Right lobe of liver (tissue), 6 donors: ENCODE measurements around the gene APOL5. TPM values are rescaled to one million over a fixed set of nuclear protein-coding genes. Genes with fewer than 3 reads are reported as not detected.
A peak's percentile ranks its signal among the peaks of the same experiment; 100 is the strongest.
"Not testable (repeated sequence)": the region's sequence is repeated elsewhere in the genome, so short reads cannot be mapped to it uniquely, and the experiment has no call there.

Experiments used
- ATAC-seq, 4 donors: fragments of 200-7000 bp; cut with Tn5 transposase; one replicate each; pipeline ENCODE4 v1.9.1; 2020; ENCODE audit warnings: mild to moderate bottlenecking in 4 of 4, moderate library complexity in 4 of 4
- DNase-seq, 3 donors: peaks; one replicate each; pipeline ENCODE4 v3.0.0-alpha.2; 2020
- H3K27ac ChIP-seq, 3 donors: fragments of 200-600 bp; one replicate each; pipeline ENCODE4 v1.8.0; 2022
- H3K27me3 ChIP-seq, 2 donors: fragments of 200-600 bp; one replicate each; pipeline ENCODE4 v1.8.0; 2022
- H3K36me3 ChIP-seq, 4 donors: fragments of 200-600 bp; sonication (generic) in 1 of 4; one replicate each; pipeline versions ENCODE4 v1.5.1 to v1.8.0; 2017 to 2022; ENCODE audit warnings: control low read depth in 1 of 4
- H3K4me1 ChIP-seq, 4 donors: fragments of 200-600 bp; sonication (generic) in 1 of 4; one replicate each; pipeline versions ENCODE4 v1.5.1 to v1.8.0; 2017 to 2022; ENCODE audit warnings: control low read depth in 1 of 4
- H3K4me3 ChIP-seq, 3 donors: fragments of 200-600 bp; one replicate each; pipeline ENCODE4 v1.8.0; 2022
- H3K9me3 ChIP-seq, 4 donors: fragments of 200-600 bp; sonication (generic) in 1 of 4; one replicate each; pipeline versions ENCODE4 v1.5.1 to v1.8.0; 2017 to 2022; ENCODE audit warnings: control low read depth in 1 of 4
- CTCF ChIP-seq, 4 donors: fragments of 200-600 bp in 3 of 4; fragments of 450-650 bp in 1 of 4; IDR thresholded peaks; one replicate each; pipeline versions ENCODE4 v1.5.1 to v1.8.0; 2016 to 2022; ENCODE audit warnings: antibody characterized with exemption in 4 of 4, mild to moderate bottlenecking in 2 of 4
- POLR2A ChIP-seq: fragments of 450-650 bp; IDR thresholded peaks from one replicate; pipeline ENCODE4 v1.6.1; 2017; ENCODE audit warnings: antibody characterized with exemption, mild to moderate bottlenecking
- WGBS: methylation state at CpG from one replicate; pipeline ENCODE4 v1.1.6; 2018; ENCODE audit warnings: low coverage, low lambda C conversion rate; ENCODE audit not compliant: insufficient coverage; ENCODE audit errors: missing lambda C conversion rate; 5-methylcytosine and 5-hydroxymethylcytosine counted together
- intact Hi-C, 2 donors: fragments of 100-400 bp; cut with DNase I; formaldehyde crosslinking; loops; one replicate each; pipeline versions ENCODE4 v1.11.2 to v1.14.1; 2022
- long read RNA-seq: library from polyadenylated mRNA; unstranded; transcript quantifications from one replicate; pipeline ENCODE4 v2.0.0, GENCODE V29; 2019
- total RNA-seq, 6 experiments: library from RNA; depleted of rRNA in 2 of 6; stranded (reverse); fragments of >200 nt in 2 of 6; fragmentation: NEBNext Ultra II Directional in 3 of 6; extraction: Animal tissue kit (Norgen Biotek cat#: 25700) in 3 of 6; gene quantifications; one replicate each; pipeline versions ENCODE4 v1.1.0 to v1.2.4, GENCODE V29; 2016 to 2023
- donor health status: DM: no; HTN: yes; CAD: no.
- donor health status: DM: no; HTN: no; CAD: no.
- donor health status: DM: no; HTN: no; CAD: no.
- donor health status: DM: no; HTN: yes; CAD: no.
- donor health status: DM: no; HTN: yes; CAD: no.

APOL5 gene, protein sequence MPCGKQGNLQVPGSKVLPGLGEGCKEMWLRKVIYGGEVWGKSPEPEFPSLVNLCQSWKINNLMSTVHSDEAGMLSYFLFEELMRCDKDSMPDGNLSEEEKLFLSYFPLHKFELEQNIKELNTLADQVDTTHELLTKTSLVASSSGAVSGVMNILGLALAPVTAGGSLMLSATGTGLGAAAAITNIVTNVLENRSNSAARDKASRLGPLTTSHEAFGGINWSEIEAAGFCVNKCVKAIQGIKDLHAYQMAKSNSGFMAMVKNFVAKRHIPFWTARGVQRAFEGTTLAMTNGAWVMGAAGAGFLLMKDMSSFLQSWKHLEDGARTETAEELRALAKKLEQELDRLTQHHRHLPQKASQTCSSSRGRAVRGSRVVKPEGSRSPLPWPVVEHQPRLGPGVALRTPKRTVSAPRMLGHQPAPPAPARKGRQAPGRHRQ
- under 1 TPM in 1 of 6 experiments, not detected in 5; 0.51 TPM for total RNA-seq
- long read RNA-seq = 0 reads

DNA sequence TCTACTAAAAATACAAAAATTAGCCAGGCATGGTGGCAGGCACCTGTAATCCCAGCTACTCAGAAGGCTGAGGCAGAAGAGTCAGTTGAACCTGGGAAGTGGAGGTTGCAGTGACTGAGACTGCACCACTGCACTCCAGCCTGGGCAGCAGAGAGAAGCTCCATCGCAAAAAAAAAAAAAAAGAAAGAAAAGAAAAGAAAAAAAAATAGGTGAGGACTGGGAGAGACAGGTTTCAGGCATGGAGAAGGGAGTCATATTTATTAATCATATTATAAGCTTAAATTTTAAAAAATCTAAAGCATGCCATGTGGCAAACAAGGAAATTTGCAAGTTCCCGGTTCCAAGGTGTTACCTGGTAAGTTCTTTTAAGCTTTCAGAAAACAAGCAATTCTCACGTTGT lies at the start of gene APOL5:
Gene APOL5, plus strand, starts transcription at position 301 of the 400 bp plus-strand sequence. Its CDS starts 0 bp downstream, at position 301.
- TF ChIP-seq POLR2A = no peak
- TF ChIP-seq CTCF (IDR thresholded peaks at IDR 0.05) = no peak
- no peaks in the 10 kb centered on the region for H3K4me1 ChIP-seq
- intact Hi-C loops = no loop called here
- WGBS = 80% methylated on average over 3 of the region's 3 CpGs
- H3K27ac ChIP-seq = no peak within 1 kb of the TSS
- no peaks in the 10 kb centered on the region for H3K9me3 ChIP-seq
- no peak for DNase-seq
- no peak within 1 kb of the TSS for H3K4me3 ChIP-seq
- no peaks in the 10 kb centered on the region for H3K27me3 ChIP-seq
- no peak for ATAC-seq
- no peaks in the 10 kb centered on the region for H3K36me3 ChIP-seq

GRCh38 chr22:35674335-35674734 lies 43.3 kb upstream of the APOL5 start:
- no peaks in the 10 kb centered on the region for H3K27me3 ChIP-seq

DNA sequence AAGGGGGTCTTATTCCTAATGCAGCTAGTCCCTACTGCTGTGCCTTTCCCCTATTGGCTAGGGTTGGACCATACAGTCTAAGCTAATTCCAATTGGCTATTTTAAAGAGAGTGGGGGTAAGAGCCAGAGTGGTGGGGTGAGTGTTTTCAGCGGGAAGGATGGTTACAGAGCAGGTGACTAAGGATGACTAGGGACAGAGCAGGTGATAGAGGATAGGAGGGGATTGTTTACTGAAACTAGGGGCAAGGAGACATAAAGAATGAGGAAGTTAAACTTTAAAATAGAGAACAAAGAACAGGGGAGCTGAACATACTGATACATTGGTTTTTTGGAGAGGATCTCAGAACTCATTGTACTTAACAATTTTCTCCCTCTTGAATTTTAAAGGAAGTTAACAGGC lies 41.6 kb upstream of the APOL5 start:
- H3K36me3 ChIP-seq, ATAC-seq, DNase-seq, H3K27me3 ChIP-seq, intact Hi-C loops, H3K27ac ChIP-seq, H3K9me3 ChIP-seq, H3K4me3 ChIP-seq: not testable (repeated sequence)
- WGBS = 89% methylated on average over 1 of the region's 1 CpG
- peaks cover 0 to 14% (median 7%) of the 10 kb centered on the region in 4 donors for H3K4me1 ChIP-seq

More at GRCh38 chr22:35674335-35674734, 43.3 kb upstream of the APOL5 start:
- intact Hi-C loops = no loop called here
- no peaks in the 10 kb centered on the region for H3K36me3 ChIP-seq
- ATAC-seq (no peak), DNase-seq (no peak)
- H3K4me3 ChIP-seq = no peak overlapping the region
- no peaks in the 10 kb centered on the region for H3K9me3 ChIP-seq
- no peak overlapping the region for H3K27ac ChIP-seq
- TF ChIP-seq CTCF (IDR thresholded peaks at IDR 0.05) = no peak
- peaks cover 0 to 14% (median 7%) of the 10 kb centered on the region in 4 donors for H3K4me1 ChIP-seq

- Histone ChIP-seq H3K27me3 (no peaks in the 10 kb centered on the region), H3K36me3 (no peaks in the 10 kb centered on the region), H3K27ac (peak overlapping the region in 2 of 3 donors; percentile 27 to 28), H3K9me3 (no peaks in the 10 kb centered on the region), H3K4me1 (peaks cover 0 to 14% (median 7%) of the 10 kb centered on the region in 4 donors), H3K4me3 (no peak overlapping the region)
- DNase-seq (peak; percentile 35 to 60 (median 60)), ATAC-seq (peak; percentile 91 to 94 (median 92))
- intact Hi-C loops = no loop called here
- 40% methylated on average over 7 of the region's 7 CpGs for WGBS
- TF ChIP-seq POLR2A (no peak), CTCF (IDR thresholded peaks at IDR 0.05) (no peak)
Observed at GRCh38 chr22:35677460-35678187, 40.0 kb upstream of the APOL5 start.

DNA sequence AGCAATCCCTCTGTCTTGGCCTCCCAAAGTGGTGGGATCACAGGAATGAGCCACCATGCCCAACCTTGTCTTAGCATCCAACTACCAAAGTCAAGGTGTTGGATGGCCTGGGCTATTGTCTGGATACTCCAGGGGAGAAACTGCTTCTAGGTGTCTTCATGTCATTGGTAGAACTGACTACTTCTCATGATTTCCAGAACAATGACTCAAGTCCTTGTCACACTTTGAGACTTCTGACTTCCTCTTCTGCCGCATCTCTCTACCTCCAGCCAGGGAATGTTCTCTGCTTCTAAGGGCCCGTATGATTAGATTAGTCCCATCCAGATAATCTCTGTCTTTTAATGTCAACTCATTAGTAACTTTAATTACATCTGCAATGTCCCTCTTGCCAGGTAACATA lies 38.8 kb upstream of the APOL5 start:
- Histone ChIP-seq H3K27ac (no peak overlapping the region), H3K27me3 (no peaks in the 10 kb centered on the region), H3K4me1 (peaks cover 0 to 14% (median 7%) of the 10 kb centered on the region in 4 donors), H3K9me3 (no peaks in the 10 kb centered on the region), H3K4me3 (no peak overlapping the region), H3K36me3 (no peaks in the 10 kb centered on the region)
- intact Hi-C loops = no loop called here
- 88% methylated on average over 1 of the region's 2 CpGs for WGBS
- TF ChIP-seq CTCF (IDR thresholded peaks at IDR 0.05) (no peak), POLR2A (no peak)
- DNase-seq (no peak), ATAC-seq (no peak)

GRCh38 chr22:35679492-35679891 lies 38.2 kb upstream of the APOL5 start:
- H3K27me3 ChIP-seq, H3K9me3 ChIP-seq, ATAC-seq, intact Hi-C loops, H3K27ac ChIP-seq, H3K4me3 ChIP-seq, H3K36me3 ChIP-seq, DNase-seq: not testable (repeated sequence)
- WGBS = 59% methylated on average over 4 of the region's 4 CpGs
- peaks cover 0 to 14% (median 7%) of the 10 kb centered on the region in 4 donors for H3K4me1 ChIP-seq
